ENCODE measurements around the gene PANX3. TPM values are rescaled to one million over a fixed set of nuclear protein-coding genes. Genes with fewer than 3 reads are reported as not detected.

PANX3 gene
- total RNA-seq, 6 donors from 2014 or later = not detected

DNA sequence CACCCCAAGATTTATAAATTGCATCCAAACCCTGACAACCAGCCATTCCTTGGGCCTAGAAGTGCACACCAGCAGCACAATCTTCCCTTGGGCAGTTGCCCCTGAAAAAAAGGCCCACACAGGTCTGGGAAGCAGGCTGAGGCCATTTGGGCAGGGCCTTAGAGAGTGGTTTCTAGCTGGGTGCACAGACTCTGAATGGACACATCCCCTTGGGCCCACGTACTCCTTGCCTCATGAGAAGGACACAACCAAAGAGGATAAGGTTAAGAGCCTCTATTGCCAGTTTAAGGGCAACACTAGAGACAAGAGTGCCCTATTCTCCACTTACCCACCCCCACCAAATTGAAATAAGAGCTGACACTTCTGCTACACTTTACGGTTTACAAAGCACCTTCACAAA, 933 bp upstream of the PANX3 start:
- WGBS, 2 donors = 78 to 79% methylated on average over 2 of the region's 2 CpGs
- Histone ChIP-seq H3K27me3 (no peaks in the 10 kb centered on the region), H3K27ac (no peak overlapping the region), H3K4me1 (no peaks in the 10 kb centered on the region), H3K36me3 (no peaks in the 10 kb centered on the region), H3K4me3 (no peak overlapping the region), H3K9me3 (no peaks in the 10 kb centered on the region)
- DNase-seq = no peak
- no peak for TF ChIP-seq POLR2A (IDR thresholded peaks at IDR 0.05)
- no peak for TF ChIP-seq POLR2AphosphoS5 (IDR thresholded peaks at IDR 0.05)
- TF ChIP-seq EP300 (IDR thresholded peaks at IDR 0.05) = no peak
- TF ChIP-seq, protein P1, sequence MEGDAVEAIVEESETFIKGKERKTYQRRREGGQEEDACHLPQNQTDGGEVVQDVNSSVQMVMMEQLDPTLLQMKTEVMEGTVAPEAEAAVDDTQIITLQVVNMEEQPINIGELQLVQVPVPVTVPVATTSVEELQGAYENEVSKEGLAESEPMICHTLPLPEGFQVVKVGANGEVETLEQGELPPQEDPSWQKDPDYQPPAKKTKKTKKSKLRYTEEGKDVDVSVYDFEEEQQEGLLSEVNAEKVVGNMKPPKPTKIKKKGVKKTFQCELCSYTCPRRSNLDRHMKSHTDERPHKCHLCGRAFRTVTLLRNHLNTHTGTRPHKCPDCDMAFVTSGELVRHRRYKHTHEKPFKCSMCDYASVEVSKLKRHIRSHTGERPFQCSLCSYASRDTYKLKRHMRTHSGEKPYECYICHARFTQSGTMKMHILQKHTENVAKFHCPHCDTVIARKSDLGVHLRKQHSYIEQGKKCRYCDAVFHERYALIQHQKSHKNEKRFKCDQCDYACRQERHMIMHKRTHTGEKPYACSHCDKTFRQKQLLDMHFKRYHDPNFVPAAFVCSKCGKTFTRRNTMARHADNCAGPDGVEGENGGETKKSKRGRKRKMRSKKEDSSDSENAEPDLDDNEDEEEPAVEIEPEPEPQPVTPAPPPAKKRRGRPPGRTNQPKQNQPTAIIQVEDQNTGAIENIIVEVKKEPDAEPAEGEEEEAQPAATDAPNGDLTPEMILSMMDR (IDR thresholded peaks at IDR 0.05) = no peak
- no peak for ATAC-seq (ENCODE audit: low FRiP score in 2 of 2)

- no peaks in the 10 kb centered on the region for H3K9me3 ChIP-seq
- H3K4me1 ChIP-seq = no peaks in the 10 kb centered on the region
- WGBS, 2 donors = 41 to 44% methylated on average over 3 of the region's 3 CpGs
- ATAC-seq (ENCODE audit: low FRiP score in 2 of 2) (no peak), DNase-seq (no peak)
- H3K36me3 ChIP-seq = no peaks in the 10 kb centered on the region
- H3K27ac ChIP-seq = no peak overlapping the region
- TF ChIP-seq POLR2AphosphoS5 (IDR thresholded peaks at IDR 0.05) = no peak
- TF ChIP-seq POLR2A (IDR thresholded peaks at IDR 0.05) = no peak
- TF ChIP-seq, protein P1 (IDR thresholded peaks at IDR 0.05) = no peak
- no peak for TF ChIP-seq EP300 (IDR thresholded peaks at IDR 0.05)
- no peaks in the 10 kb centered on the region for H3K27me3 ChIP-seq
- H3K4me3 ChIP-seq = no peak overlapping the region
Observed at GRCh38 chr11:124612045-124612444, 817 bp downstream of the PANX3 start.

DNA sequence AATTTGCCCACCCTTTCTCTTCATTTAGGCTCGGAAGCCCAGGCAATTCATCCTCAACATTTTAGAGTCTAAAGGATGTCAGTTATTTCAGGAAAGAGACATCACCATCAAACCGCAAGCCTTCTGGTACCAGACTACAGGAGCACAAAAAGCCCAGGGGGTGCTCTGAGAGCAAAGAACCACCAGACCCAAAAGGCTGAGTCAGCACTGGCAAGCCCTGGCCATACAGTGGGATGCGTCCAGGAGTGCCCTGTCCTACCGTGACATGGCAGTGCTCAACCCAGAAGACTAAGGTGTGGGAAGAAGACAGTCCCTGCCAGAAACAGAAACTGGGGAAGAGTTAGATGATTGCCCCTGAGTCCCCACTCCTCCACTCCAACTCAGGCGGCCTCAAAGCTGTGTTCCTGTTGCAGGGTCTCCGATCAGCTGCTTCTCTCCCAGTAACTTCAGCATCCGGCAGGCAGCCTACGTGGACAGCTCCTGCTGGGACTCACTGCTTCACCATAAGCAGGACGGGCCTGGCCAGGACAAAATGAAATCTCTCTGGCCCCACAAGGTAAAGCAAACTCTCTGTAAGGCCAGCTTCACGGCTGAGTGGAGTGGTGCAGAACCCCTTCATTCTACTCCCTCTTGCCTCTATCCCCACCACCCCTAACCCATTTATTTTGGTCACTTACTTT, 1.5 kb downstream of the PANX3 start:
- TF ChIP-seq POLR2AphosphoS5 (IDR thresholded peaks at IDR 0.05) = no peak
- no peak for TF ChIP-seq POLR2A (IDR thresholded peaks at IDR 0.05)
- no peak for TF ChIP-seq EP300 (IDR thresholded peaks at IDR 0.05)
- TF ChIP-seq, protein P1 (IDR thresholded peaks at IDR 0.05) = no peak
- DNase-seq (no peak), ATAC-seq (ENCODE audit: low FRiP score in 2 of 2) (peak in 1 of 2 donors; percentile 31)
- H3K4me1 ChIP-seq = no peaks in the 10 kb centered on the region
- no peak overlapping the region for H3K27ac ChIP-seq
- H3K27me3 ChIP-seq = no peaks in the 10 kb centered on the region
- whole genome bisulfite sequencing, 2 donors = 70 to 71% methylated on average over 9 to 10 of the region's 10 CpGs
- no peak overlapping the region for H3K4me3 ChIP-seq
- H3K36me3 ChIP-seq = no peaks in the 10 kb centered on the region
- H3K9me3 ChIP-seq = no peaks in the 10 kb centered on the region

DNA sequence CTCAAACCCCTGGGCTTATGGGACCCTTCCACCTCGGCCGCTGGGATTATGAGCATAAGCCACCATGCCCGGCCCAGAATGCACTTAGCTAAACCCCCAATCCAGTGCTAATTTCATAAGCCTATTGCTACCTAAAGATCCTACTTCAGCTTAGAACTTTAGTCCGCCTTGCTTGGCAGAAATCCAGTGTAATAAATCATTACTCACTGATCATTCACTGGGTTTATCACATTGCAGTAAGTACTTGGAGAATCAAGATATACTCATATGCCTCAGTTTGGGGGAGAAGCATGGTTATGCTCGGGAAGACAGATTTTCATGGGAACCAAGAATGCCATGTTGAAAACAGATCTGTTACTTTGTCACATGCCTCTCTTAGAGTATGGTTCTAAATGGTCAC, 7.6 kb downstream of the PANX3 start:
- no peaks in the 10 kb centered on the region for H3K27me3 ChIP-seq
- H3K36me3 ChIP-seq = no peaks in the 10 kb centered on the region
- H3K9me3 ChIP-seq = no peaks in the 10 kb centered on the region
- 74 to 84% methylated on average over 5 of the region's 5 CpGs for WGBS, 2 donors
- no peak overlapping the region for H3K4me3 ChIP-seq
- H3K4me1 ChIP-seq = peaks cover 6 to 12% (median 10%) of the 10 kb centered on the region in 4 donors
- ATAC-seq (ENCODE audit: low FRiP score in 2 of 2) = no peak
- no peak for TF ChIP-seq POLR2A (IDR thresholded peaks at IDR 0.05)
- DNase-seq = no peak
- H3K27ac ChIP-seq = no peak overlapping the region

DNA sequence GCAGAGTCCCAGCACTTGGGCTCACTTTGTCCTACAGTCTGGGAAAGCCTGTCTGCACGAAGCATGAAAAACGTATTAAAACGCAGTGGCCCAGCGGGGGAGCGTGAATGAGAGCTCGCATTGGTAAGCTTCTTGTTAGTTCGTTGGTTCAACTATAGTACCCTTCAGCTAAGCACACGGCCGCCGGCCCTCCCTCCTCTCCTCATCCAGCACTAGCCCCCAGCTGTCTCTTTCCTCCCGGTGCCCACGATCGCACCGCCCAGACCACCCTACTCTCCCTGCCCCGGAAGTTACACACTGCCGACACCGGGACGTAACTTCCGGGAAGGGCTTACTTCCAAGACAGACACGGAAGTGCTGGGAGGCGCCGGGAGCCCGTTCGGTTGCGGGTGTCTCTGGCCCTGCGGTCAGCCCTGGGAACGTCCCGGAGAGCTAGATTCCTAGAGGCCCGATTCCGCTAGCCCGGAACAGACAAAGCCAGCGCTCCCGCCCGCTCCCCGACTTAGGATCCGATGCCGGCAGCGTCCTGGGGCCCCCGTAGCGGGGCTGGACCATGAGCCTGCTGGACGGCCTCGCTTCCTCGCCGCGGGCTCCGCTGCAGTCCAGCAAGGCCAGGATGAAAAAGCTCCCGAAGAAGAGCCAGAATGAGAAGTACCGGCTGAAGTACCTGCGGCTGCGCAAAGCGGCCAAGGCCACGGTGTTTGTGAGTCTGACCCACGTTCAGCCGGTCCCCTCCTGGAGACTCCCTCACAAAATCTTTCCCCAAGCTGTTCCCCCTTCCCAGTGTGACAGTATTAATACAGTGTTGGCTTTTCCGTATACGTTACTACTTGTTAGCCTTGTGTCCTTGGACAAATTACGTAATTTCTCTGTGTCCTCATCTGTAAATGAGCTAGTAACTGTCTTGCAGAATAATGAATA, 11.6 kb downstream of the PANX3 start, which contains the start of gene TBRG1:
Gene TBRG1 (plus strand): TSS at position 334 of the 921 bp plus-strand sequence. CDS start 220 bp downstream, at position 554.
- peak; percentile 95 to 99 for ATAC-seq (ENCODE audit: low FRiP score in 2 of 2)
- WGBS, 2 donors = 0 to 1% methylated on average over 37 to 41 of the region's 57 CpGs
- DNase-seq = peak; percentile 92 to 94
- Histone ChIP-seq H3K27me3 (no peaks in the 10 kb centered on the region), H3K9me3 (no peaks in the 10 kb centered on the region), H3K4me3 (peak within 1 kb of the TSS; percentile 54 to 90 (median 72)), H3K27ac (peak within 1 kb of the TSS; percentile 89 to 94 (median 93)), H3K4me1 (peaks cover 15 to 36% (median 23%) of the 10 kb centered on the region in 4 donors), H3K36me3 (peaks cover 4 to 31% (median 23%) of the 10 kb centered on the region in 4 donors)
- TF ChIP-seq, protein P1 (IDR thresholded peaks at IDR 0.05) = no peak
- TF ChIP-seq EP300 (IDR thresholded peaks at IDR 0.05) (peak in 1 of 4 donors; percentile 43), POLR2AphosphoS5 (IDR thresholded peaks at IDR 0.05) (peak; percentile 94 to 96), POLR2A (IDR thresholded peaks at IDR 0.05) (peak; percentile 48 to 96 (median 88))

All from upper lobe of left lung (tissue), 6 donors.